ENCODE data around the gene KRT32. TPM values are rescaled to one million over a fixed set of nuclear protein-coding genes. Genes with fewer than 3 reads are reported as not detected.
"Not testable (repeated sequence)": the region's sequence is repeated elsewhere in the genome, so short reads cannot be mapped to it uniquely, and the experiment has no call there.

Gene KRT32
- polyA plus RNA-seq, 1 donor (not counting 4 experiments of a cell fraction or from before 2014, with no cell fraction given) = not detected

GRCh38 chr17:41428591-41429291 lies 38.4 kb downstream of the KRT32 start:
- DNase-seq (ENCODE audit: low read depth, low spot score) (no peak), FAIRE-seq (no peak)
- no peaks in the 10 kb centered on the region for H3K79me2 ChIP-seq (ENCODE audit: control insufficient read depth, insufficient read depth, low read length)
- H3K27ac ChIP-seq (ENCODE audit: control insufficient read depth, insufficient read depth, low read length) = no peak overlapping the region
- H3K9ac ChIP-seq (ENCODE audit: control insufficient read depth, extremely low read depth, insufficient read depth, low read length) = no peak overlapping the region
- no peak overlapping the region for H3K4me2 ChIP-seq (ENCODE audit: control insufficient read depth, extremely low read depth, insufficient read depth, low read depth, low read length)
- no peaks in the 10 kb centered on the region for H3K27me3 ChIP-seq (ENCODE audit: control insufficient read depth, extremely low read depth, insufficient read depth, low read length)
- H4K20me1 ChIP-seq (ENCODE audit: control insufficient read depth, extremely low read depth, insufficient read depth, low read length) = no peaks in the 10 kb centered on the region
- no peak overlapping the region for H2AFZ ChIP-seq (ENCODE audit: control insufficient read depth, low read length)
- H3K4me3 ChIP-seq (ENCODE audit: control insufficient read depth in 2 of 3, extremely low read depth in 1 of 3, insufficient read depth in 2 of 3, low read depth in 1 of 3, low read length in 3 of 3) = no peak overlapping the region
- TF ChIP-seq CTCF (optimal IDR thresholded peaks at IDR 0.05 in 1 of 3, IDR thresholded peaks at IDR 0.05 in 1 of 3, conservative IDR thresholded peaks at IDR 0.05 in 1 of 3; ENCODE audit: extremely low read depth in 1 of 3, insufficient read depth in 2 of 3, low read length in 3 of 3) (no peak), EZH2 (IDR thresholded peaks at IDR 0.05; ENCODE audit: low read length) (no peak)
- H3K9me3 ChIP-seq (ENCODE audit: control insufficient read depth, low read depth, low read length) = no peaks in the 10 kb centered on the region
- no peaks in the 10 kb centered on the region for H3K9me1 ChIP-seq (ENCODE audit: control insufficient read depth, extremely low read depth, insufficient read depth, low read length)
- H3K36me3 ChIP-seq (ENCODE audit: control insufficient read depth in 2 of 2, extremely low read depth in 1 of 2, insufficient read depth in 2 of 2, low read length in 2 of 2) = no peaks in the 10 kb centered on the region
- dilution Hi-C loops (cut with MboI; ENCODE audit: extremely low pct_ligation_motif_present, low sequenced_read_pairs) = no loop called here
- H3K4me1 ChIP-seq (ENCODE audit: control insufficient read depth, extremely low read depth, insufficient read depth, low read length) = no peaks in the 10 kb centered on the region

GRCh38 chr17:41424111-41424635 lies 43.0 kb downstream of the KRT32 start, which contains the start of gene KRT37:
Gene KRT37, minus strand, starts transcription at chr17:41424585. Its CDS starts 62 bp downstream, at chr17:41424523.
- no peaks in the 10 kb centered on the region for H3K27me3 ChIP-seq (ENCODE audit: control insufficient read depth, extremely low read depth, insufficient read depth, low read length)
- TF ChIP-seq CTCF (optimal IDR thresholded peaks at IDR 0.05 in 1 of 3, IDR thresholded peaks at IDR 0.05 in 1 of 3, conservative IDR thresholded peaks at IDR 0.05 in 1 of 3; ENCODE audit: extremely low read depth in 1 of 3, insufficient read depth in 2 of 3, low read length in 3 of 3) = no peak
- TF ChIP-seq EZH2 (IDR thresholded peaks at IDR 0.05; ENCODE audit: low read length) = no peak
- H2AFZ ChIP-seq (ENCODE audit: control insufficient read depth, low read length) = no peak within 1 kb of the TSS
- no peaks in the 10 kb centered on the region for H3K9me3 ChIP-seq (ENCODE audit: control insufficient read depth, low read depth, low read length)
- H3K36me3 ChIP-seq (ENCODE audit: control insufficient read depth in 2 of 2, extremely low read depth in 1 of 2, insufficient read depth in 2 of 2, low read length in 2 of 2) = no peaks in the 10 kb centered on the region
- no peaks in the 10 kb centered on the region for H3K79me2 ChIP-seq (ENCODE audit: control insufficient read depth, insufficient read depth, low read length)
- peaks cover 27% of the 10 kb centered on the region for H3K4me1 ChIP-seq (ENCODE audit: control insufficient read depth, extremely low read depth, insufficient read depth, low read length)
- no peak within 1 kb of the TSS for H3K4me3 ChIP-seq (ENCODE audit: control insufficient read depth in 2 of 3, extremely low read depth in 1 of 3, insufficient read depth in 2 of 3, low read depth in 1 of 3, low read length in 3 of 3)
- no peak within 1 kb of the TSS for H3K27ac ChIP-seq (ENCODE audit: control insufficient read depth, insufficient read depth, low read length)
- dilution Hi-C loops (cut with MboI; ENCODE audit: extremely low pct_ligation_motif_present, low sequenced_read_pairs) = no loop called here
- H4K20me1 ChIP-seq (ENCODE audit: control insufficient read depth, extremely low read depth, insufficient read depth, low read length) = no peaks in the 10 kb centered on the region
- H3K4me2 ChIP-seq (ENCODE audit: control insufficient read depth, extremely low read depth, insufficient read depth, low read depth, low read length) = no peak within 1 kb of the TSS
- DNase-seq (ENCODE audit: low read depth, low spot score) (no peak), FAIRE-seq (no peak)
- no peak within 1 kb of the TSS for H3K9ac ChIP-seq (ENCODE audit: control insufficient read depth, extremely low read depth, insufficient read depth, low read length)
- no peaks in the 10 kb centered on the region for H3K9me1 ChIP-seq (ENCODE audit: control insufficient read depth, extremely low read depth, insufficient read depth, low read length)

DNA sequence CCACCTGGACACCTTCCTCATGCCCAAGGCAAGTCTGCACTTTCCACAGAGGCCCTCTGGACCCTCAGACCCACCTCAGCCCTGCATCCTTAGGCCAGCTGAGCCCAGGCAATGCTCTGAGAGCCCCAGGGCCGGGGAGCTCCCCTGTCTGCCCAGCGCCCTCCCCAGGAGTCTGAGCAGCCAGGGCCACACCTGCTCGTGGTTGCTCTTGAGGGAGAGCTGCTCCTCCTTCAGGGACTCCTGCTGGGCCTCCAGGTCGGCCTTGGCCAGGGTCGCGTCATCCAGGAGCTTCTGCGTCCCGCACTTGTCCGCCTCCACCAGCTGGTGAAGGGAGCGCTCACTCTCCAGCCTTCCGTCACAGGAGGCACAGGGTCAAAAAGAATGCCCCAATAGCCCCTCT lies 44.6 kb downstream of the KRT32 start:
- H3K27ac ChIP-seq (ENCODE audit: control insufficient read depth, insufficient read depth, low read length); H3K9me3 ChIP-seq (ENCODE audit: control insufficient read depth, low read depth, low read length); H3K9me1 ChIP-seq (ENCODE audit: control insufficient read depth, extremely low read depth, insufficient read depth, low read length); H3K79me2 ChIP-seq (ENCODE audit: control insufficient read depth, insufficient read depth, low read length); H3K9ac ChIP-seq (ENCODE audit: control insufficient read depth, extremely low read depth, insufficient read depth, low read length); dilution Hi-C loops (cut with MboI; ENCODE audit: extremely low pct_ligation_motif_present, low sequenced_read_pairs); DNase-seq (ENCODE audit: low read depth, low spot score); H2AFZ ChIP-seq (ENCODE audit: control insufficient read depth, low read length); H3K4me3 ChIP-seq (ENCODE audit: control insufficient read depth in 2 of 3, extremely low read depth in 1 of 3, insufficient read depth in 2 of 3, low read depth in 1 of 3, low read length in 3 of 3); H3K4me2 ChIP-seq (ENCODE audit: control insufficient read depth, extremely low read depth, insufficient read depth, low read depth, low read length); H4K20me1 ChIP-seq (ENCODE audit: control insufficient read depth, extremely low read depth, insufficient read depth, low read length); FAIRE-seq; H3K36me3 ChIP-seq (ENCODE audit: control insufficient read depth in 2 of 2, extremely low read depth in 1 of 2, insufficient read depth in 2 of 2, low read length in 2 of 2); H3K27me3 ChIP-seq (ENCODE audit: control insufficient read depth, extremely low read depth, insufficient read depth, low read length): not testable (repeated sequence)
- H3K4me1 ChIP-seq (ENCODE audit: control insufficient read depth, extremely low read depth, insufficient read depth, low read length) = peaks cover 43% of the 10 kb centered on the region

Measured in keratinocyte (primary cell).